SK-N-SH treated with all-trans-retinoic acid at 6 μM for 48 hours (cell line): ENCODE data around the gene MRPS18A.

Source experiments
- ATAC-seq: fragments of 200-7000 bp; cut with Tn5 transposase; 3 replicates; pipeline ENCODE4 v1.9.1; 2020; ENCODE audit warnings: mild to moderate bottlenecking, moderate library complexity
- ARNTL ChIP-seq: fragments of 450-650 bp; formaldehyde crosslinking; IDR thresholded peaks from 2 replicates; pipeline ENCODE4 v1.5.0; 2020; ENCODE audit warnings: low read depth, mild to moderate bottlenecking, moderate library complexity, borderline replicate concordance
- CREB5 ChIP-seq: fragments of 250-450 bp; sonication (Bioruptor Pico); IDR thresholded peaks from 2 replicates; pipeline ENCODE4 v1.5.1; 2020; ENCODE audit warnings: low read depth, mild to moderate bottlenecking, moderate library complexity
- CSDC2 ChIP-seq: fragments of 250-450 bp; sonication (Bioruptor Pico); IDR thresholded peaks from 2 replicates; pipeline ENCODE4 v1.5.0; 2020; ENCODE audit warnings: mild to moderate bottlenecking, moderate library complexity
- CSRNP3 ChIP-seq: fragments of 250-450 bp; sonication (Bioruptor Pico); IDR thresholded peaks from 2 replicates; pipeline ENCODE4 v1.5.1; 2021; ENCODE audit warnings: mild to moderate bottlenecking, moderate library complexity
- ESRRG ChIP-seq: fragments of 250-450 bp; sonication (Bioruptor Pico); IDR thresholded peaks from 2 replicates; pipeline ENCODE4 v1.6.1; 2021; ENCODE audit warnings: mild to moderate bottlenecking
- GLIS3 ChIP-seq: fragments of 250-450 bp; sonication (Bioruptor Pico); IDR thresholded peaks from 2 replicates; pipeline ENCODE4 v1.5.0; 2020; ENCODE audit warnings: mild to moderate bottlenecking, moderate library complexity
- ISL1 ChIP-seq: fragments of 250-450 bp; sonication (Bioruptor Pico); IDR thresholded peaks from 2 replicates; pipeline ENCODE4 v2.1.2; 2022; ENCODE audit warnings: mild to moderate bottlenecking, moderate library complexity
- OSR1 ChIP-seq: fragments of 250-450 bp; sonication (Bioruptor Pico); IDR thresholded peaks from 2 replicates; pipeline ENCODE4 v1.8.0; 2022; ENCODE audit warnings: moderate library complexity, mild to moderate bottlenecking, inconsistent platforms
- PATZ1 ChIP-seq: fragments of 250-450 bp; sonication (Bioruptor Pico); IDR thresholded peaks from 2 replicates; pipeline ENCODE4 v1.8.0; 2020; ENCODE audit warnings: mild to moderate bottlenecking, moderate library complexity, borderline replicate concordance
- POU6F1 ChIP-seq: fragments of 250-450 bp; sonication (Bioruptor Pico); IDR thresholded peaks from 2 replicates; pipeline ENCODE4 v1.8.0; 2021; ENCODE audit warnings: low read depth, mild to moderate bottlenecking, moderate library complexity, borderline replicate concordance
- PPARA ChIP-seq: fragments of 250-450 bp; sonication (Bioruptor Pico); IDR thresholded peaks from 2 replicates; pipeline ENCODE4 v1.5.0; 2020; ENCODE audit warnings: mild to moderate bottlenecking, borderline replicate concordance
- SNAI2 ChIP-seq: fragments of 250-450 bp; sonication (Bioruptor Pico); IDR thresholded peaks from 2 replicates; pipeline ENCODE4 v1.5.0; 2020; ENCODE audit warnings: mild to moderate bottlenecking, moderate library complexity
- TCF4 ChIP-seq: fragments of 250-450 bp; sonication (Bioruptor Pico); IDR thresholded peaks from 2 replicates; pipeline ENCODE4 v1.8.0; 2021; ENCODE audit warnings: mild to moderate bottlenecking, moderate library complexity, borderline replicate concordance
- TSHZ2 ChIP-seq: fragments of 250-450 bp; sonication (Bioruptor Pico); IDR thresholded peaks from 2 replicates; pipeline ENCODE4 v1.5.0; 2020; ENCODE audit warnings: mild to moderate bottlenecking, moderate library complexity
- ZC3H10 ChIP-seq: fragments of 250-450 bp; sonication (Bioruptor Pico); IDR thresholded peaks from 2 replicates; pipeline ENCODE4 v1.5.1; 2021; ENCODE audit warnings: mild to moderate bottlenecking, moderate library complexity
- ZFP3 ChIP-seq: fragments of 250-450 bp; sonication (Bioruptor Pico); IDR thresholded peaks from 2 replicates; pipeline ENCODE4 v1.5.0; 2020; ENCODE audit warnings: mild to moderate bottlenecking, moderate library complexity
- ZFP30 ChIP-seq: fragments of 450-650 bp; formaldehyde crosslinking; IDR thresholded peaks from 2 replicates; pipeline ENCODE4 v1.5.0; 2022; ENCODE audit warnings: mild to moderate bottlenecking, moderate library complexity
- ZNF565 ChIP-seq: fragments of 450-650 bp; formaldehyde crosslinking; conservative IDR thresholded peaks from 2 replicates; pipeline ENCODE4 v1.5.0; 2020; ENCODE audit warnings: low read depth, mild to moderate bottlenecking, moderate library complexity
- ZNF70 ChIP-seq: fragments of 450-650 bp; formaldehyde crosslinking; IDR thresholded peaks from 2 replicates; pipeline ENCODE4 v1.5.0; 2020; ENCODE audit warnings: mild to moderate bottlenecking, moderate library complexity
- ZNF8 ChIP-seq: fragments of 450-650 bp; formaldehyde crosslinking; IDR thresholded peaks from 2 replicates; pipeline ENCODE4 v1.5.0; 2020; ENCODE audit warnings: mild to moderate bottlenecking, moderate library complexity

MRPS18A gene

GRCh38 chr6:43695215-43695966, 7.8 kb upstream of the MRPS18A start:
- no peak for ATAC-seq
- TF ChIP-seq POU6F1 (CRISPR knock-in tag) (no peak), ZC3H10 (CRISPR knock-in tag) (no peak), ISL1 (CRISPR knock-in tag) (no peak), OSR1 (no peak), TSHZ2 (CRISPR knock-in tag) (no peak)
- TF ChIP-seq, all 23 proteins: peak for 0

- ATAC-seq: no peak
- TF ChIP-seq GLIS3 (CRISPR knock-in tag) (no peak), SNAI2 (no peak), ISL1 (CRISPR knock-in tag) (no peak), POU6F1 (CRISPR knock-in tag) (no peak), TSHZ2 (CRISPR knock-in tag) (no peak), ZFP30 (CRISPR knock-in tag) (no peak), ZNF70 (CRISPR knock-in tag) (no peak), ZFP3 (CRISPR knock-in tag) (no peak), CSRNP3 (no peak), CSDC2 (CRISPR knock-in tag) (no peak), OSR1 (no peak), PPARA (CRISPR knock-in tag) (no peak), TCF4 (CRISPR knock-in tag) (no peak), ZNF8 (no peak), ESRRG (CRISPR knock-in tag) (no peak), ZC3H10 (CRISPR knock-in tag) (no peak)
Measured at GRCh38 chr6:43689421-43689820, 1.8 kb upstream of the MRPS18A start.

GRCh38 chr6:43687079-43687436, 533 bp downstream of the MRPS18A start:
- ATAC-seq: peak; percentile 52
- TF ChIP-seq ZFP3 (CRISPR knock-in tag) (no peak), GLIS3 (CRISPR knock-in tag) (no peak), PATZ1 (CRISPR knock-in tag) (no peak), ARNTL (no peak), CREB5 (no peak), TCF4 (CRISPR knock-in tag) (no peak), POU6F1 (CRISPR knock-in tag) (no peak), ISL1 (CRISPR knock-in tag) (no peak), ZFP30 (CRISPR knock-in tag) (no peak), ZNF70 (CRISPR knock-in tag) (no peak), ZNF565 (no peak)
